ENCODE data around the gene COL11A2. TPM values are rescaled to one million over a fixed set of nuclear protein-coding genes. Genes with fewer than 3 reads are reported as not detected.

Gene COL11A2
- total and polyA plus RNA-seq, 2 of the 13 experiments (the other 11 are each of a cell fraction or from before 2014, with no cell fraction given) = 0.55 TPM

- no peak for TF ChIP-seq ZNF142 (CRISPR knock-in tag; IDR thresholded peaks at IDR 0.05)
- TF ChIP-seq ZBTB26 (CRISPR knock-in tag; IDR thresholded peaks at IDR 0.05; ENCODE audit: borderline replicate concordance) = no peak
- no peak for TF ChIP-seq TEF (CRISPR knock-in tag; IDR thresholded peaks at IDR 0.05)
- peak; percentile 65 for TF ChIP-seq HDAC1 (CRISPR knock-in tag; IDR thresholded peaks at IDR 0.05)
- peak; percentile 65; the same call in 1 of the 2 replicates for TF ChIP-seq ZNF333 (CRISPR knock-in tag; IDR thresholded peaks at IDR 0.05; ENCODE audit: borderline replicate concordance)
- TF ChIP-seq YEATS4 (CRISPR knock-in tag; IDR thresholded peaks at IDR 0.05; ENCODE audit: borderline replicate concordance) = peak; percentile 23; the same call in 1 of the 2 replicates
- no peak for TF ChIP-seq NFYC (CRISPR knock-in tag; IDR thresholded peaks at IDR 0.05)
- no peak; the same call in 1 of the 2 replicates for TF ChIP-seq ZMYM4 (CRISPR knock-in tag; IDR thresholded peaks at IDR 0.05)
- TF ChIP-seq JUNB (CRISPR knock-in tag; IDR thresholded peaks at IDR 0.05; ENCODE audit: borderline replicate concordance) = no peak
- TF ChIP-seq RAD51 (IDR thresholded peaks at IDR 0.05; ENCODE audit: borderline replicate concordance) = no peak
- TF ChIP-seq ARNT (IDR thresholded peaks at IDR 0.05) = no peak
- no peak for TF ChIP-seq ZNF326 (CRISPR knock-in tag; IDR thresholded peaks at IDR 0.05; ENCODE audit: borderline replicate concordance)
- peak; percentile 89 for TF ChIP-seq ZNF777 (CRISPR knock-in tag; IDR thresholded peaks at IDR 0.05)
- peak; percentile 38; the same call in 1 of the 2 replicates for TF ChIP-seq PATZ1 (CRISPR knock-in tag; IDR thresholded peaks at IDR 0.05)
- no peak for TF ChIP-seq RFX1 (IDR thresholded peaks at IDR 0.05)
- TF ChIP-seq U2AF2 (IDR thresholded peaks at IDR 0.05; ENCODE audit: low read depth, low read length) = no peak
- peak; percentile 49; the same call in 1 of the 2 replicates for TF ChIP-seq TFAP4 (IDR thresholded peaks at IDR 0.05; ENCODE audit: borderline replicate concordance, low read depth)
- TF ChIP-seq ZNF605 (CRISPR knock-in tag; IDR thresholded peaks at IDR 0.05) = peak; percentile 49; the same call in 1 of the 2 replicates
Measured at GRCh38 chr6:33161354-33162331, 30.6 kb downstream of the COL11A2 start (continued).
